ENCODE results near the gene CORIN. TPM values are rescaled to one million over a fixed set of nuclear protein-coding genes. Genes with fewer than 3 reads are reported as not detected.
A peak's percentile ranks its signal among the peaks of the same experiment; 100 is the strongest.

The CORIN gene
- polyA plus RNA-seq, 1 donor (not counting 4 experiments of a cell fraction or from before 2014, with no cell fraction given) = 0.14 TPM

GRCh38 chr4:47686294-47686872, 151.5 kb downstream of the CORIN start:
- FAIRE-seq (peak; percentile 20), DNase-seq (ENCODE audit: low read depth, low spot score) (no peak)
- H3K9me3 ChIP-seq (ENCODE audit: control insufficient read depth, low read depth, low read length) = no peaks in the 10 kb centered on the region
- no peak overlapping the region for H2AFZ ChIP-seq (ENCODE audit: control insufficient read depth, low read length)
- H3K9me1 ChIP-seq (ENCODE audit: control insufficient read depth, extremely low read depth, insufficient read depth, low read length) = no peaks in the 10 kb centered on the region
- no peaks in the 10 kb centered on the region for H3K4me1 ChIP-seq (ENCODE audit: control insufficient read depth, extremely low read depth, insufficient read depth, low read length)
- H3K9ac ChIP-seq (ENCODE audit: control insufficient read depth, extremely low read depth, insufficient read depth, low read length) = no peak overlapping the region
- peak; percentile 72 to 89 (median 75) for TF ChIP-seq CTCF (optimal IDR thresholded peaks at IDR 0.05 in 1 of 3, IDR thresholded peaks at IDR 0.05 in 1 of 3, conservative IDR thresholded peaks at IDR 0.05 in 1 of 3; ENCODE audit: extremely low read depth in 1 of 3, insufficient read depth in 2 of 3, low read length in 3 of 3)
- no peak for TF ChIP-seq EZH2 (IDR thresholded peaks at IDR 0.05; ENCODE audit: low read length)
- dilution Hi-C loops (cut with MboI; ENCODE audit: extremely low pct_ligation_motif_present, low sequenced_read_pairs) = no loop called here
- no peaks in the 10 kb centered on the region for H3K36me3 ChIP-seq (ENCODE audit: control insufficient read depth in 2 of 2, extremely low read depth in 1 of 2, insufficient read depth in 2 of 2, low read length in 2 of 2)
- H4K20me1 ChIP-seq (ENCODE audit: control insufficient read depth, extremely low read depth, insufficient read depth, low read length) = no peaks in the 10 kb centered on the region
- no peak overlapping the region for H3K27ac ChIP-seq (ENCODE audit: control insufficient read depth, insufficient read depth, low read length)
- no peaks in the 10 kb centered on the region for H3K79me2 ChIP-seq (ENCODE audit: control insufficient read depth, insufficient read depth, low read length)
- no peak overlapping the region for H3K4me3 ChIP-seq (ENCODE audit: control insufficient read depth in 2 of 3, extremely low read depth in 1 of 3, insufficient read depth in 2 of 3, low read depth in 1 of 3, low read length in 3 of 3)
- H3K27me3 ChIP-seq (ENCODE audit: control insufficient read depth, extremely low read depth, insufficient read depth, low read length) = no peaks in the 10 kb centered on the region
- no peak overlapping the region for H3K4me2 ChIP-seq (ENCODE audit: control insufficient read depth, extremely low read depth, insufficient read depth, low read depth, low read length)

- H4K20me1 ChIP-seq (ENCODE audit: control insufficient read depth, extremely low read depth, insufficient read depth, low read length) = no peaks in the 10 kb centered on the region
Observed at GRCh38 chr4:47675806-47676205, 162.1 kb downstream of the CORIN start.

More at GRCh38 chr4:47675806-47676205, 162.1 kb downstream of the CORIN start:
- Histone ChIP-seq H3K27me3 (ENCODE audit: control insufficient read depth, extremely low read depth, insufficient read depth, low read length) (no peaks in the 10 kb centered on the region), H3K4me3 (ENCODE audit: control insufficient read depth in 2 of 3, extremely low read depth in 1 of 3, insufficient read depth in 2 of 3, low read depth in 1 of 3, low read length in 3 of 3) (no peak overlapping the region), H3K36me3 (ENCODE audit: control insufficient read depth in 2 of 2, extremely low read depth in 1 of 2, insufficient read depth in 2 of 2, low read length in 2 of 2) (no peaks in the 10 kb centered on the region), H3K27ac (ENCODE audit: control insufficient read depth, insufficient read depth, low read length) (no peak overlapping the region), H3K9ac (ENCODE audit: control insufficient read depth, extremely low read depth, insufficient read depth, low read length) (no peak overlapping the region), H3K4me2 (ENCODE audit: control insufficient read depth, extremely low read depth, insufficient read depth, low read depth, low read length) (no peak overlapping the region), H3K79me2 (ENCODE audit: control insufficient read depth, insufficient read depth, low read length) (no peaks in the 10 kb centered on the region), H3K9me1 (ENCODE audit: control insufficient read depth, extremely low read depth, insufficient read depth, low read length) (no peaks in the 10 kb centered on the region), H3K4me1 (ENCODE audit: control insufficient read depth, extremely low read depth, insufficient read depth, low read length) (no peaks in the 10 kb centered on the region), H2AFZ (ENCODE audit: control insufficient read depth, low read length) (no peak overlapping the region), H3K9me3 (ENCODE audit: control insufficient read depth, low read depth, low read length) (no peaks in the 10 kb centered on the region)
- dilution Hi-C loops (cut with MboI; ENCODE audit: extremely low pct_ligation_motif_present, low sequenced_read_pairs) = no loop called here
- DNase-seq (ENCODE audit: low read depth, low spot score) (no peak), FAIRE-seq (no peak)
- TF ChIP-seq CTCF (optimal IDR thresholded peaks at IDR 0.05 in 1 of 3, IDR thresholded peaks at IDR 0.05 in 1 of 3, conservative IDR thresholded peaks at IDR 0.05 in 1 of 3; ENCODE audit: extremely low read depth in 1 of 3, insufficient read depth in 2 of 3, low read length in 3 of 3) (no peak), EZH2 (IDR thresholded peaks at IDR 0.05; ENCODE audit: low read length) (no peak)

Measured in keratinocyte (primary cell).